ENCODE results near the gene PTPRG.

The PTPRG gene

DNA sequence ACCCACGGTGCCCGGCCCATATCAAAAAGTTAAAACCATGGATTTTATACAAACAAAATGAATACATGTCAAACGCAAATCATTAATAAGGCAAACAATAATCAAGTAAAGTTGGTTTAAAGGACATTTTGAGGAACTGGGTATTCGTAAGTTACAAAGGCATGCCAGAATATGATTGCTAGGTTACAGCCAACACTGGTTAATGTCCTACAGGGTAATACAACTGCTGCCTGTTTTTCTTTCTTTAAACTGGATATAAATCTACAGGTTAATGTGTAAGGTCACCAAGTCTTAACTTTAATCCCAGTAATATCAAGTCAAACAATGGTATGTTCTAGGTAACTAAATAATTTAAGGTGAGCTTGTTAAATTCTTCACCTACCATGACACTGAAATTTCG, 166.1 kb downstream of the PTPRG start:
- Histone ChIP-seq H3K9ac (ENCODE audit: low read length) (no peak overlapping the region), H3K36me3 (ENCODE audit: control insufficient read depth, insufficient read depth, low read length) (no peaks in the 10 kb centered on the region), H3K9me3 (ENCODE audit: control insufficient read depth, low read length) (no peaks in the 10 kb centered on the region), H3K4me3 (ENCODE audit: low read length) (no peak overlapping the region), H3K4me1 (ENCODE audit: control insufficient read depth, insufficient read depth, low read length) (no peaks in the 10 kb centered on the region), H3K27me3 (ENCODE audit: control insufficient read depth, insufficient read depth, low read length) (no peaks in the 10 kb centered on the region)

DNA sequence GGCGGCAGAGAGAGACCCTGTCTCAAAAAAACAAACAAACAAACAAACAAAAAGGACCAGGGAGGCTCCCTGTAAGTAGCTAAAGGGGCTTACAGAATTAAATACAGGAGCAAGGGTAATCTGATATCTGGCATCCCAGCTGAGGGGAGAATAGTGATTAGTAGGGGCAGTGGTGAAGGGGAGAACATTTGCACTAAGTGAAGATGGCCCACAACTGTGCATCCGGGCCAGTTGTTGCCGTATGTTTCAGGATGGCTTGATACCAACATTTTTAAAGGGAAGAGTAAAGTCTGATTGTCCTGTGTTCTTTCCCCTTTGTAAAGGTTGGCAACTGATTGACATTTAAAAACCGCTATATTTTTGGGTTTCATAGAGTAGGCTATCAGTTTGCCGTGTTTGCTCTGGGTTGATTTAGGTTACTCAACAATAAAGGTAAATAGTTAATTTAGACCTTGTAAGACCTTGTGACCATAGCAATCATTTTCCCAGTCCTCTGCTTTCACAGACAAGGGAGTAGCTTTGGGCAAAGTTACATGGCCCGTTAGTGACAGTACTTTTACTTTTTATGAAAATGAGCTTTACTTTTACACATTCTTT, 167.8 kb downstream of the PTPRG start:
- H3K4me1 ChIP-seq (ENCODE audit: control insufficient read depth, insufficient read depth, low read length), result no peaks in the 10 kb centered on the region

DNA sequence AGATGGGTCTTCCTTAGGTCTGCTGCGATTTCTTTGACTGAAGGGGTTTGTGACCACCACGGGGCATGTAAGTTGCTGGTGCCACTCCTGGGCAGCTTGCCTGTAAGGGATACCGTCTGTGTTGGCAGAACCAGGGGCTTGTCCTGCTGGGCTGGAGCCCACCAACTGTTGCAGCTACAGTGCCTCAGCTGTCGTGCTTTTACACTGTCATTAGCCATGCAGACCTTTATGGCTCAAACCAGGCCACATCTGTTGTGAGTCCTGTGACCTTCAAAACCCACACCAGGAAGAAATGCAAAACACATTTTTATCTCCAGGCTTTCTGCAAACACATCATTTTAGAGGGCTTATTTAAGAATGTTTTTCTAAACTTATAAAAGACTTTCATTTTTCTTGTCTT, 168.7 kb downstream of the PTPRG start:
- Histone ChIP-seq H3K36me3 (ENCODE audit: control insufficient read depth, insufficient read depth, low read length) (no peaks in the 10 kb centered on the region), H3K4me3 (ENCODE audit: low read length) (no peak overlapping the region)

More for the DNA sequence above, 167.8 kb downstream of the PTPRG start:
- no peaks in the 10 kb centered on the region for H3K36me3 ChIP-seq (ENCODE audit: control insufficient read depth, insufficient read depth, low read length)
- no peaks in the 10 kb centered on the region for H3K9me3 ChIP-seq (ENCODE audit: control insufficient read depth, low read length)
- H3K9ac ChIP-seq (ENCODE audit: low read length), result no peak overlapping the region
- no peaks in the 10 kb centered on the region for H3K27me3 ChIP-seq (ENCODE audit: control insufficient read depth, insufficient read depth, low read length)
- no peak overlapping the region for H3K4me3 ChIP-seq (ENCODE audit: low read length)

DNA sequence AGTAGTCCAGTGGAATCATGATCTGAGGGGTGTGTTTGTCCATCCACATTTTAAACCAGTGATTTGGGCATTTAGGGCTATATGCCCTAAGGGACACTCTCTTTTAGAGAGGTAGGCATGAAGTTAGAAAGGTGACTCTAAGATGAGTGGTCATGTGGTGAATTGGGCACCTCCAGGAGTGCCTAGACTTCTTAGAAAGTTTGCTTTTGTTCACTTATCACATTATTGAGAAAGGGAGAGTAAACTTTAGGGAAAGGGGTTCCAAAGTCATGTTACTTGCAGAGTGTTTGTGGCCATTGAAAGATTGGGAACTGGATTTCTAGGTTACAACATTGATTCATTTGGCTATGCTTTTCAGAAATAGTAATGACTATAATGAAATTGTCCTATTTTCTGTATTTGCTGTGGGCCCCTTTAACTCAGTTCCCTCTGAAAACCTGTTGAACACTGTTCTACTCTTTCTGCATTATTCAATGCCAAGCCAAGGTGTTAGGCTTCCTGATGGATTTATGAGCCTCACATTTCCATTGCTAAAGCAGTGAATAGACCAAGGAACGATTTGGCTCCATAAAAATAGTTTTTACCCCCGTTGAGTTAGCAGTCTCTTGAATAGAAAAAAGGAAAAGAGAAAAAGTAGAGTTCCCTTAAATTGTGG, 169.3 kb downstream of the PTPRG start:
- H3K9me3 ChIP-seq (ENCODE audit: control insufficient read depth, low read length), result no peaks in the 10 kb centered on the region
- no peaks in the 10 kb centered on the region for H3K27me3 ChIP-seq (ENCODE audit: control insufficient read depth, insufficient read depth, low read length)
- H3K9ac ChIP-seq (ENCODE audit: low read length), result no peak overlapping the region
- no peak overlapping the region for H3K4me3 ChIP-seq (ENCODE audit: low read length)
- H3K36me3 ChIP-seq (ENCODE audit: control insufficient read depth, insufficient read depth, low read length), result no peaks in the 10 kb centered on the region
- no peaks in the 10 kb centered on the region for H3K4me1 ChIP-seq (ENCODE audit: control insufficient read depth, insufficient read depth, low read length)

More for the DNA sequence above, 168.7 kb downstream of the PTPRG start:
- Histone ChIP-seq H3K27me3 (ENCODE audit: control insufficient read depth, insufficient read depth, low read length) (no peaks in the 10 kb centered on the region), H3K9me3 (ENCODE audit: control insufficient read depth, low read length) (no peaks in the 10 kb centered on the region), H3K4me1 (ENCODE audit: control insufficient read depth, insufficient read depth, low read length) (no peaks in the 10 kb centered on the region), H3K9ac (ENCODE audit: low read length) (no peak overlapping the region)

DNA sequence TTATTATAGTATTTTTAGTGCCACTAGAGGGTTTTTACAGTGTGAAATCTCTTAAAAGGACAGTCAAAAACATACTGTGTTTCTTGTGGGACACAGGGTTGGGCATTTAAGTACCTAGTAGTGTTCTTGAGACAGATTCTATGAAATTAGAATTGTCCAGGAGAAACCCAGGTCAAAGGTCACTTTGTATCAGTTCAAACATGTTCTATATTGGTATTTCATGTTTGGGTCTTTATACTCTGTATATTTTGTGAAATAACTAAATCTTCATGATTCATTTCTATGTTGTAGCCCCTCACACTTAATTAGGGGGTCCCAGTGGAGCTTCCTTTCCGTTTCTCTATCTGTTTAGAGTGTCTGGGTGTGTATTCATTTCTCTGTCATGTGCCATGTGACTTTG, 171.6 kb downstream of the PTPRG start:
- Histone ChIP-seq H3K9ac (ENCODE audit: low read length) (no peak overlapping the region), H3K9me3 (ENCODE audit: control insufficient read depth, low read length) (no peaks in the 10 kb centered on the region), H3K36me3 (ENCODE audit: control insufficient read depth, insufficient read depth, low read length) (no peaks in the 10 kb centered on the region), H3K4me3 (ENCODE audit: low read length) (no peak overlapping the region), H3K27me3 (ENCODE audit: control insufficient read depth, insufficient read depth, low read length) (no peaks in the 10 kb centered on the region), H3K4me1 (ENCODE audit: control insufficient read depth, insufficient read depth, low read length) (no peaks in the 10 kb centered on the region)

DNA sequence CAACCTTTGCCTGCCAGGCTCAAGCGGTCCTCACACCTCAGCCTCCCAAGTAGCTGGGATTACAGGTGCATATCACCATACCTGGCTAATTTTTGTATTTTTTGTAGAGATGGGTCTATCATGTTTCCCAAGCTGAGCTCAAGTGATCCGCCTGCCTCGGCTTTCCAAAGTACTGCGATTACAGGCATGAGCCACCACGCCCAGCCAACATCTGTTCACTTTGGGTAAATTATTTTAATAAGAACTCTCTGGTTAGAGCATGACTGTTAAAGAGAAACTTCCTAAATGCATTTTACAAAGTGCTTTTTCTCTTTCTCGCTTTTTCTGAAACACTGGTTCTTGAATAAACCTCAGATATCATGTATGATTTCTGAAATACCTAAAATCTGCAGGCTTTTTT, 172.5 kb downstream of the PTPRG start:
- Histone ChIP-seq H3K9me3 (ENCODE audit: control insufficient read depth, low read length) (no peaks in the 10 kb centered on the region), H3K9ac (ENCODE audit: low read length) (no peak overlapping the region), H3K27me3 (ENCODE audit: control insufficient read depth, insufficient read depth, low read length) (no peaks in the 10 kb centered on the region), H3K4me3 (ENCODE audit: low read length) (no peak overlapping the region), H3K36me3 (ENCODE audit: control insufficient read depth, insufficient read depth, low read length) (no peaks in the 10 kb centered on the region), H3K4me1 (ENCODE audit: control insufficient read depth, insufficient read depth, low read length) (no peaks in the 10 kb centered on the region)

DNA sequence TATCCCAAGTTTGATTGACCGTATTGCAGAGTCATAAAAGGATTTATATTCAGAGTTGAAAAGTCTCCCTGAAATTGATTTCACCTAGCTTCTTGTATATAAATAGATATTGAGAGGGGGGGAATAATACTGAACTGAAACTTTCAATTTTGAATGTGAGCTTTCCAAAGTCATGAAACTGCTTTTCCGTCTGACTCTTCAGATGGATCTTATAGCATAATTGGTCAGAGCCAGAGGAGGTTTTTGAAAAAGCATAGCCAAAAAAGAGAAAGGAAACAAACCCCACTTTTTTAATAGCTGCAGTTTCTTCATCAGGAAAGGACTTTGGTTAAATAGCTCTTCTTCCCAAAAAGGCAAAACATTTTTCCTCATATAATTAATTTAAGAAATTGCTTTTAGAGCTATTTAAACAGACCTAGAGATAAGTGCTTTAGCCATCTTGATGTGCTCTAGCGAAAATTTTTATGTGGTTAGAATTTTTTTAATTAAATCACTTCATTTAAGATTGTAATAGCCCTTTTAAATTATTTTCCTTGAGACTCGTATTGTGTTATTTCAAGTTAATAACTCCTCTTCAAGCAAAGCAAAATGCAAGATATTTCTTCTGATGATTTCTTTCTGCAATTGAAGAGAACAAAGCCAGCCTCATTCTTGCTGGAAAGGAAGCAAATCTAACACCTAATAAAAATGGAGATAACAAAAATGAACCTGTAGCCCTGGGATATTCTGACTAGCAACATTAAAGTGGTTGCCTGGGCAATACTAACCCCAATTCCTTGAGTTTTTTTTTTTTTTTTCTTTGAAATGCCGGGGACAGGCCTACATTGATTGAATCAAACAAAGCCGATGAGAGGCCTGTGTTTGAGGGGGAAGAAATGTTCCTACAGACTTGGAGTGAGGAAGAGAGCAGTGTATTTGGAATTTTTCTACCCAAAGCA, 173.6 kb downstream of the PTPRG start:
- no peaks in the 10 kb centered on the region for H3K4me1 ChIP-seq (ENCODE audit: control insufficient read depth, insufficient read depth, low read length)
- no peak overlapping the region for H3K4me3 ChIP-seq (ENCODE audit: low read length)
- H3K36me3 ChIP-seq (ENCODE audit: control insufficient read depth, insufficient read depth, low read length), result no peaks in the 10 kb centered on the region
- no peak overlapping the region for H3K9ac ChIP-seq (ENCODE audit: low read length)
- no peaks in the 10 kb centered on the region for H3K9me3 ChIP-seq (ENCODE audit: control insufficient read depth, low read length)
- no peaks in the 10 kb centered on the region for H3K27me3 ChIP-seq (ENCODE audit: control insufficient read depth, insufficient read depth, low read length)

DNA sequence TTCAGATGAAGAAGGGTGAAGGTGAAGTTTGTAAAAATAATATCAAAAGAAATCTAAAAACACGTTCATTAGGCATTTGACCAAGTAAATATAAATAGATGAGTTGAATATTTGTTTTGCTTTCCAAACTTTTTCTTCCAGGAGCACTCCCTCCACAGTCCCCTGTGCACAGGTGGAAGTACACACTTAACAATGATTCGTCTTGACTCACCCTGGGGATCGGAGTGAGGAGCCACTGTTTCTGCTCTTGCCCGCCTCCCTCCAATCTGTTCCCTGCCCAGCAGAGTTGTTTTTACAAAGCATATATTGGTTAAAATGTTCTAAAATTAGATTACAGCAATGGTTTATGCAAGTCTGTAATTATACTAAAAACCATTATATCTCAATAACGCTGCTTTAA, 175.1 kb downstream of the PTPRG start:
- H3K4me1 ChIP-seq (ENCODE audit: control insufficient read depth, insufficient read depth, low read length), result no peaks in the 10 kb centered on the region
- no peak overlapping the region for H3K4me3 ChIP-seq (ENCODE audit: low read length)
- H3K9ac ChIP-seq (ENCODE audit: low read length), result no peak overlapping the region
- no peaks in the 10 kb centered on the region for H3K36me3 ChIP-seq (ENCODE audit: control insufficient read depth, insufficient read depth, low read length)
- H3K9me3 ChIP-seq (ENCODE audit: control insufficient read depth, low read length), result no peaks in the 10 kb centered on the region
- H3K27me3 ChIP-seq (ENCODE audit: control insufficient read depth, insufficient read depth, low read length), result no peaks in the 10 kb centered on the region

DNA sequence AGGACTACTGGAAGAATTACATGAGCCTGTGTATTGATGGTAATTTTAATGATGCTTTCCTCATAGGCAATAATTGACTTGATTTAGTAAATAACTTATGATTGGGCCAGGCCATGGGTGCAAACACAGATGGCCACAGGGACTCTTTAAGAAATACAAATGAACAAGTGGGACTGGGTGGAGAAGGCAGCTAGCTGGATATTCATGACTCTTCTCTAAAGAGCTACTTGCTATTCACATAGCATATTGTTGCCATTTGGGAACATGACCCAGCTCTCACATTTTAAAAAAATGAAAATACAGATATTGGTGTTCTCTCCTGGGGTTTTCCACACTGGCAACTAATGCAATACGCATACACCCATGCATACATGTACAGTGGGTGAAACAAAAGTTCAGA, 178.3 kb downstream of the PTPRG start:
- Histone ChIP-seq H3K4me1 (ENCODE audit: control insufficient read depth, insufficient read depth, low read length) (no peaks in the 10 kb centered on the region), H3K9me3 (ENCODE audit: control insufficient read depth, low read length) (no peaks in the 10 kb centered on the region), H3K4me3 (ENCODE audit: low read length) (no peak overlapping the region), H3K9ac (ENCODE audit: low read length) (no peak overlapping the region), H3K36me3 (ENCODE audit: control insufficient read depth, insufficient read depth, low read length) (no peaks in the 10 kb centered on the region), H3K27me3 (ENCODE audit: control insufficient read depth, insufficient read depth, low read length) (no peaks in the 10 kb centered on the region)

DNA sequence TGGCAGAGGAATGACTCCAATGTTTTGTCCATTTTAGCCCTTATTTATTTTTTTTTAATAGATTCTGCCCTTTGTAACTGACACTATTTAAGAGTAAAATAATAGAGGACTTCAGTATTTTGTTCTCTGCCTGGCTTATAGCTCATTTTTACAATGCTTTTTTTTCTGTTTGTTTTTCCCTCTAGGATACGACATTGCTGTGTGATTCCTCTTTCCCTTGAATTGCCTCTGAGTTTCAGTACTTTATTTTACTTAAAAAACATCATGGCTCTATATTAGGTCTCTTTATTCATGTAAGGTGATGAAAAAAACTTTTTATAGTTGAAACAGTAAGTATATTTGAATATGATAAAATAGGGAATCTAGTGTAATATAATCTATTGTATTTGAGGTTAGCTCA, 179.1 kb downstream of the PTPRG start:
- Histone ChIP-seq H3K4me1 (ENCODE audit: control insufficient read depth, insufficient read depth, low read length) (no peaks in the 10 kb centered on the region), H3K9me3 (ENCODE audit: control insufficient read depth, low read length) (no peaks in the 10 kb centered on the region), H3K4me3 (ENCODE audit: low read length) (no peak overlapping the region), H3K9ac (ENCODE audit: low read length) (no peak overlapping the region), H3K27me3 (ENCODE audit: control insufficient read depth, insufficient read depth, low read length) (no peaks in the 10 kb centered on the region), H3K36me3 (ENCODE audit: control insufficient read depth, insufficient read depth, low read length) (no peaks in the 10 kb centered on the region)

DNA sequence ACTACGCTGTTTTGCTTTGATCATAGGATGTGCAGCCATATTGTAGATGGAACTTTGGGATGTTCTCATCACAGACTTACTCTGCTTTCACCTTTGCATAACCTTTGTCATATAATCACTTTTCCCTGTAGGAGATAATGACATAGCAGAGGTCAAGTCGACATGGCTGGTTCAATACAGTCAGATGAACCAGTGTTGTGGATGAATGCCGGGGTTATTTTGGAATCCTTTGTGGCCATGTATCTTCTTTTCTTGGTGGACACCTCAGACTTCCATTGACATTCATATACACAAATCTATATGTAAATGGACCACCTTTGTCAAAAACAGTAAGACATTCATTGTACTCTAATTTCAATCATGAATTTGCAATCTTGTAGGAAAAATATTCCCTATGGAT, 180.2 kb downstream of the PTPRG start:
- no peaks in the 10 kb centered on the region for H3K27me3 ChIP-seq (ENCODE audit: control insufficient read depth, insufficient read depth, low read length)
- H3K4me3 ChIP-seq (ENCODE audit: low read length), result no peak overlapping the region
- no peaks in the 10 kb centered on the region for H3K36me3 ChIP-seq (ENCODE audit: control insufficient read depth, insufficient read depth, low read length)
- H3K9ac ChIP-seq (ENCODE audit: low read length), result no peak overlapping the region
- H3K4me1 ChIP-seq (ENCODE audit: control insufficient read depth, insufficient read depth, low read length), result no peaks in the 10 kb centered on the region
- H3K9me3 ChIP-seq (ENCODE audit: control insufficient read depth, low read length), result no peaks in the 10 kb centered on the region

DNA sequence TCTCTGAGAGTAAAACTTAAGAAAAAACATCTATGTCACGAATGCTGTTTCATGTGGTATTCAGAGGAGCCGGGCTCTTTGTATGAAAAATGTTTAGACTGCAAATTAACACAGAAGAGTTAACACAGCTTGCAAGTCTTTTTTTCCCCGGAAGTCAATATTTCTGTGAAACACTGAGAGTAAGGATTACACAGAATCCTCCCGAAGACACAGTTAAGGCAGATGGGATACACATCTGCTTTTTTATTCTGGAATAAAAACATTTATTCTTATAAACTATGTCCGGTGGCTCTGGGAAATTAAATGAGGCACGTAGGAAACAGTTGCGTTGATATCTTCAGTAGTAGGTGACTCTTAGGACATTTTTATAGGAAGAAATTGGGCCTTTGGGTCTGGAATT, 180.6 kb downstream of the PTPRG start:
- no peaks in the 10 kb centered on the region for H3K9me3 ChIP-seq (ENCODE audit: control insufficient read depth, low read length)
- no peak overlapping the region for H3K9ac ChIP-seq (ENCODE audit: low read length)
- H3K4me3 ChIP-seq (ENCODE audit: low read length), result no peak overlapping the region
- no peaks in the 10 kb centered on the region for H3K36me3 ChIP-seq (ENCODE audit: control insufficient read depth, insufficient read depth, low read length)
- H3K27me3 ChIP-seq (ENCODE audit: control insufficient read depth, insufficient read depth, low read length), result no peaks in the 10 kb centered on the region
- no peaks in the 10 kb centered on the region for H3K4me1 ChIP-seq (ENCODE audit: control insufficient read depth, insufficient read depth, low read length)

Measured in mucosa of stomach (tissue), 1 donor.